ENCODE measurements around the gene TPTE2. TPM values are rescaled to one million over a fixed set of nuclear protein-coding genes. Genes with fewer than 3 reads are reported as not detected.
"Not testable (repeated sequence)": the region's sequence is repeated elsewhere in the genome, so short reads cannot be mapped to it uniquely, and the experiment has no call there.

TPTE2 gene
- total and polyA plus RNA-seq, 2 experiments from 2014 or later = not detected

GRCh38 chr13:19507623-19508022, 53.7 kb downstream of the TPTE2 start:
- H3K4me3 ChIP-seq; H3K27ac ChIP-seq (ENCODE audit: low read depth); H3K27me3 ChIP-seq (ENCODE audit: insufficient read depth); H3K27ac Mint-ChIP-seq; H3K79me2 ChIP-seq (replicated peaks; ENCODE audit: insufficient read depth); H3F3A ChIP-seq (replicated peaks; ENCODE audit: low read depth); ATAC-seq; H3K36me3 ChIP-seq (ENCODE audit: insufficient read depth); H4K20me1 ChIP-seq (replicated peaks; ENCODE audit: insufficient read depth); H3K36me3 Mint-ChIP-seq (ENCODE audit: low read depth); H3K9me2 ChIP-seq (ENCODE audit: insufficient read depth); H3K27me3 Mint-ChIP-seq (ENCODE audit: insufficient read depth, low read depth, poor library complexity); H3K4me3 Mint-ChIP-seq; H3K4me1 Mint-ChIP-seq; H3K4me1 ChIP-seq (ENCODE audit: insufficient read depth); H2AFZ ChIP-seq; DNase-seq (ENCODE audit: low spot score); H3K4me2 ChIP-seq: not testable (repeated sequence)
- H3K9me3 Mint-ChIP-seq = peaks cover 90% of the 10 kb centered on the region

- H3K4me3 ChIP-seq; H3K4me2 ChIP-seq; H3K9me2 ChIP-seq (ENCODE audit: insufficient read depth); H2AFZ ChIP-seq; DNase-seq (ENCODE audit: low spot score); H3K27me3 Mint-ChIP-seq (ENCODE audit: insufficient read depth, low read depth, poor library complexity); H3K27ac Mint-ChIP-seq; ATAC-seq; H4K20me1 ChIP-seq (replicated peaks; ENCODE audit: insufficient read depth); H3K4me3 Mint-ChIP-seq; H3K79me2 ChIP-seq (replicated peaks; ENCODE audit: insufficient read depth); H3K36me3 ChIP-seq (ENCODE audit: insufficient read depth); H3K27ac ChIP-seq (ENCODE audit: low read depth); H3F3A ChIP-seq (replicated peaks; ENCODE audit: low read depth); H3K4me1 Mint-ChIP-seq; H3K27me3 ChIP-seq (ENCODE audit: insufficient read depth); H3K4me1 ChIP-seq (ENCODE audit: insufficient read depth): not testable (repeated sequence)
- peaks cover 90% of the 10 kb centered on the region for H3K9me3 Mint-ChIP-seq
- peaks cover 11% of the 10 kb centered on the region for H3K36me3 Mint-ChIP-seq (ENCODE audit: low read depth)
These were observed 101.2 kb downstream of the TPTE2 start for GRCh38 chr13:19460126-19460525.

- DNase-seq (ENCODE audit: low spot score) = peak; percentile 1
- not testable (repeated sequence) for H3F3A ChIP-seq (replicated peaks; ENCODE audit: low read depth); H3K79me2 ChIP-seq (replicated peaks; ENCODE audit: insufficient read depth); H3K27ac ChIP-seq (ENCODE audit: low read depth); H3K4me2 ChIP-seq; H3K4me1 Mint-ChIP-seq; H3K36me3 ChIP-seq (ENCODE audit: insufficient read depth); H3K9me2 ChIP-seq (ENCODE audit: insufficient read depth); H3K4me3 ChIP-seq; H4K20me1 ChIP-seq (replicated peaks; ENCODE audit: insufficient read depth); H3K4me1 ChIP-seq (ENCODE audit: insufficient read depth); H3K4me3 Mint-ChIP-seq; ATAC-seq; H3K27me3 ChIP-seq (ENCODE audit: insufficient read depth); H2AFZ ChIP-seq; H3K27ac Mint-ChIP-seq; H3K27me3 Mint-ChIP-seq (ENCODE audit: insufficient read depth, low read depth, poor library complexity)
- H3K36me3 Mint-ChIP-seq (ENCODE audit: low read depth) = peaks cover 11% of the 10 kb centered on the region; the same call in 2 of the 3 replicates
- TF ChIP-seq CTCF (conservative IDR thresholded peaks at IDR 0.05; ENCODE audit: low read depth in 2 of 2) = peak; percentile 11 to 47; a peak in 3 of 4 replicates
- peaks cover 90% of the 10 kb centered on the region for H3K9me3 Mint-ChIP-seq
These were observed 122.2 kb downstream of the TPTE2 start for GRCh38 chr13:19439056-19439686.

GRCh38 chr13:19437780-19438179, 123.6 kb downstream of the TPTE2 start:
- H3F3A ChIP-seq (replicated peaks; ENCODE audit: low read depth); H3K27ac Mint-ChIP-seq; H3K27me3 ChIP-seq (ENCODE audit: insufficient read depth); H3K79me2 ChIP-seq (replicated peaks; ENCODE audit: insufficient read depth); ATAC-seq; H3K4me3 Mint-ChIP-seq; H4K20me1 ChIP-seq (replicated peaks; ENCODE audit: insufficient read depth); H3K4me1 ChIP-seq (ENCODE audit: insufficient read depth); H3K4me2 ChIP-seq; H2AFZ ChIP-seq; DNase-seq (ENCODE audit: low spot score); H3K36me3 Mint-ChIP-seq (ENCODE audit: low read depth); H3K27me3 Mint-ChIP-seq (ENCODE audit: insufficient read depth, low read depth, poor library complexity); H3K4me1 Mint-ChIP-seq; H3K9me2 ChIP-seq (ENCODE audit: insufficient read depth); H3K36me3 ChIP-seq (ENCODE audit: insufficient read depth); H3K27ac ChIP-seq (ENCODE audit: low read depth); H3K4me3 ChIP-seq: not testable (repeated sequence)
- peaks cover 97% of the 10 kb centered on the region for H3K9me3 Mint-ChIP-seq

- ATAC-seq, H3K4me1 Mint-ChIP-seq: not testable (repeated sequence)
- H3K9me3 Mint-ChIP-seq = peaks cover 79% of the 10 kb centered on the region
These were observed 139.1 kb downstream of the TPTE2 start for GRCh38 chr13:19422236-19422635.

GRCh38 chr13:19412494-19412893, 148.8 kb downstream of the TPTE2 start:
- not testable (repeated sequence) for H3K27ac Mint-ChIP-seq; H3K4me1 ChIP-seq (ENCODE audit: insufficient read depth); H3K79me2 ChIP-seq (replicated peaks; ENCODE audit: insufficient read depth); H3F3A ChIP-seq (replicated peaks; ENCODE audit: low read depth); H3K4me1 Mint-ChIP-seq; H3K36me3 ChIP-seq (ENCODE audit: insufficient read depth); H4K20me1 ChIP-seq (replicated peaks; ENCODE audit: insufficient read depth); H3K27me3 Mint-ChIP-seq (ENCODE audit: insufficient read depth, low read depth, poor library complexity); DNase-seq (ENCODE audit: low spot score); H3K4me2 ChIP-seq; H2AFZ ChIP-seq; H3K27me3 ChIP-seq (ENCODE audit: insufficient read depth); H3K4me3 ChIP-seq; ATAC-seq; H3K9me2 ChIP-seq (ENCODE audit: insufficient read depth); H3K27ac ChIP-seq (ENCODE audit: low read depth); H3K4me3 Mint-ChIP-seq
- Mint-ChIP-seq H3K36me3 (ENCODE audit: low read depth) (peaks cover 21% of the 10 kb centered on the region), H3K9me3 (peaks cover 92% of the 10 kb centered on the region)

More at GRCh38 chr13:19422236-19422635, 139.1 kb downstream of the TPTE2 start:
- not testable (repeated sequence) for H3K4me3 ChIP-seq; H3K36me3 Mint-ChIP-seq (ENCODE audit: low read depth); H3K27me3 ChIP-seq (ENCODE audit: insufficient read depth); H3K27ac ChIP-seq (ENCODE audit: low read depth); H2AFZ ChIP-seq; H4K20me1 ChIP-seq (replicated peaks; ENCODE audit: insufficient read depth); H3K4me2 ChIP-seq; H3K9me2 ChIP-seq (ENCODE audit: insufficient read depth); H3K4me1 ChIP-seq (ENCODE audit: insufficient read depth); H3K27me3 Mint-ChIP-seq (ENCODE audit: insufficient read depth, low read depth, poor library complexity); H3K36me3 ChIP-seq (ENCODE audit: insufficient read depth); H3K27ac Mint-ChIP-seq; DNase-seq (ENCODE audit: low spot score); H3K4me3 Mint-ChIP-seq; H3K79me2 ChIP-seq (replicated peaks; ENCODE audit: insufficient read depth); H3F3A ChIP-seq (replicated peaks; ENCODE audit: low read depth)
